Lower leg skin (tissue), 4 donors: ENCODE data around the gene PLA2G3. TPM values are rescaled to one million over a fixed set of nuclear protein-coding genes. Genes with fewer than 3 reads are reported as not detected.

ENCODE experiments used
- DNase-seq, 2 donors: peaks; one replicate each; pipeline ENCODE4 v3.0.0-alpha.2; 2019; ENCODE audit warnings: low spot score in 2 of 2
- H3K4me3 ChIP-seq: fragments of 200-600 bp; sonication (generic); 2 replicates; pipeline ENCODE4 v1.5.1; 2017; ENCODE audit warnings: mild to moderate bottlenecking, low read depth; ENCODE audit not compliant: poor library complexity, severe bottlenecking
- CTCF ChIP-seq, 3 donors: fragments of 450-650 bp; IDR thresholded peaks; one replicate each; pipeline ENCODE4 v1.5.1; 2016; ENCODE audit warnings: antibody characterized with exemption in 3 of 3, mild to moderate bottlenecking in 3 of 3, moderate library complexity in 2 of 3
- POLR2A ChIP-seq, 2 donors: fragments of 450-650 bp; IDR thresholded peaks; one replicate each; pipeline ENCODE4 v1.6.1; 2016 to 2017; ENCODE audit warnings: antibody characterized with exemption in 2 of 2, mild to moderate bottlenecking in 1 of 2, moderate library complexity in 1 of 2
- WGBS, 2 donors: methylation state at CpG; one replicate each; pipeline ENCODE4 v1.1.5; 2018; 5-methylcytosine and 5-hydroxymethylcytosine counted together
- intact Hi-C: fragments of 100-400 bp; cut with DNase I; formaldehyde crosslinking; loops from one replicate; pipeline ENCODE4 v1.15.0; 2023; ENCODE audit warnings: low total_unique reads
- total RNA-seq, 4 donors: library from RNA; depleted of rRNA; stranded (reverse); fragments of >200 nt; gene quantifications; one replicate each; pipeline ENCODE4 v1.1.0, GENCODE V29; 2016

PLA2G3 gene
- total RNA-seq, 4 donors from 2014 or later = 6.5 to 11.3 (median 8.7) TPM

DNA sequence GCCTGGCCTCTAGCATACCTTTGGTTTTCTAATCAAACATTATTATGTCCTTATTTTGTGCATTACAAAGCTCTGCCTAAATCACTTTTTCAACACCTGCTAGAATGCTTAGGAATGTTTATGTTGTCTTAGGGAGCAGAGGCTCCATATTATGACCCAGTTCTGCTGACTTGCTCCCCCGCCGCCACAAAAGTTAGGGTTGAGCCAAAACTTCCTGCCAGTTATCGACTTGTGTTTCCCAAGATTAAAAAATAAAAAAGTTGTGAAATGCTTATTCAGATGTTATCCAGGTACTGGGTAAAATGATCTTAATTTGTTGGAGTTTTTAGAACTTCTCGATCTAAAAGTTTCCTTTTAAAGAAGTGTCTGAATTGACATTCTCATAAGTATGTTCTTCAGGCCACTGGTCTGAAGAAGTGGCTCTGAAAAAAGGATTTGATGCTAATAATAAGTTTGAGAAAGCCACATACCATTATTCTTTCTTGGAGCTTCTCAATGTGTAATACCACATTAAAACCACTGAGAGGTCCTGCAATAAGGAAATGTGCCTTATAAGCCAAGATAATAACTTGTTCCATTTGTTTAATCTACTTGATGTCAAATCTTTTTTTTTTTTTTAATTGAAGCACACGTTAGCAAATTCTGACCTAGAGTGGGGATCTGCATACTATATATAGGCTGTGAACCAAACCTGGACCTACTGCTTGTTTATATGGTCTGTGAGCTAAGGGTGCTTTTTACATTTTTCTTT is 21.9 kb upstream of the PLA2G3 start:
- no peak overlapping the region for H3K4me3 ChIP-seq
- intact Hi-C loops = no loop called here
- DNase-seq = no peak
- TF ChIP-seq POLR2A (IDR thresholded peaks at IDR 0.05) = no peak
- no peak for TF ChIP-seq CTCF (IDR thresholded peaks at IDR 0.05)
- WGBS, 2 donors = 21 to 24% methylated on average over 5 of the region's 5 CpGs

GRCh38 chr22:31161386-31161785 is 21.1 kb upstream of the PLA2G3 start:
- DNase-seq = no peak
- TF ChIP-seq CTCF (IDR thresholded peaks at IDR 0.05) = no peak
- TF ChIP-seq POLR2A (IDR thresholded peaks at IDR 0.05) = no peak
- intact Hi-C loops = no loop called here

GRCh38 chr22:31160328-31160978 is 20.1 kb upstream of the PLA2G3 start:
- intact Hi-C loops = no loop called here
- peak overlapping the region; percentile 64 for H3K4me3 ChIP-seq
- WGBS, 2 donors = 1 to 4% methylated on average over 32 of the region's 32 CpGs
- TF ChIP-seq CTCF (IDR thresholded peaks at IDR 0.05) (no peak), POLR2A (IDR thresholded peaks at IDR 0.05) (no peak)
- no peak for DNase-seq

More at GRCh38 chr22:31161386-31161785, 21.1 kb upstream of the PLA2G3 start:
- no peak overlapping the region for H3K4me3 ChIP-seq

- intact Hi-C loops = no loop called here
Observed at GRCh38 chr22:31155422-31155821, 15.1 kb upstream of the PLA2G3 start.

GRCh38 chr22:31154975-31155374 is 14.7 kb upstream of the PLA2G3 start:
- TF ChIP-seq CTCF (IDR thresholded peaks at IDR 0.05) (no peak), POLR2A (IDR thresholded peaks at IDR 0.05) (no peak)
- H3K4me3 ChIP-seq = no peak overlapping the region
- 85 to 88% methylated on average over 1 of the region's 1 CpG for WGBS, 2 donors
- DNase-seq = no peak
- intact Hi-C loops = no loop called here

More at GRCh38 chr22:31155422-31155821, 15.1 kb upstream of the PLA2G3 start:
- TF ChIP-seq CTCF (IDR thresholded peaks at IDR 0.05) = no peak
- no peak overlapping the region for H3K4me3 ChIP-seq
- DNase-seq = no peak
- 8 to 9% methylated on average over 3 of the region's 3 CpGs for WGBS, 2 donors
